Lower leg skin (tissue), 4 donors: ENCODE measurements around the gene GADD45A. TPM values are rescaled to one million over a fixed set of nuclear protein-coding genes. Genes with fewer than 3 reads are reported as not detected.

ENCODE experiments used
- DNase-seq, 2 donors: peaks; one replicate each; pipeline ENCODE4 v3.0.0-alpha.2; 2019; ENCODE audit warnings: low spot score in 2 of 2
- H3K4me3 ChIP-seq: fragments of 200-600 bp; sonication (generic); 2 replicates; pipeline ENCODE4 v1.5.1; 2017; ENCODE audit warnings: mild to moderate bottlenecking, low read depth; ENCODE audit not compliant: poor library complexity, severe bottlenecking
- POLR2A ChIP-seq, 2 donors: fragments of 450-650 bp; IDR thresholded peaks; one replicate each; pipeline ENCODE4 v1.6.1; 2016 to 2017; ENCODE audit warnings: antibody characterized with exemption in 2 of 2, mild to moderate bottlenecking in 1 of 2, moderate library complexity in 1 of 2
- WGBS, 2 donors: methylation state at CpG; one replicate each; pipeline ENCODE4 v1.1.5; 2018; 5-methylcytosine and 5-hydroxymethylcytosine counted together
- intact Hi-C: fragments of 100-400 bp; cut with DNase I; formaldehyde crosslinking; loops from one replicate; pipeline ENCODE4 v1.15.0; 2023; ENCODE audit warnings: low total_unique reads
- total RNA-seq, 4 donors: library from RNA; depleted of rRNA; stranded (reverse); fragments of >200 nt; gene quantifications; one replicate each; pipeline ENCODE4 v1.1.0, GENCODE V29; 2016
- TF ChIP-seq, protein P1 (sequence below), 3 donors: fragments of 450-650 bp; IDR thresholded peaks; one replicate each; pipeline ENCODE4 v1.5.1; 2016; ENCODE audit warnings: antibody characterized with exemption in 3 of 3, mild to moderate bottlenecking in 3 of 3, moderate library complexity in 2 of 3

GADD45A gene
- total RNA-seq, 4 donors from 2014 or later: 25.2 to 44.4 (median 29.0) TPM

DNA sequence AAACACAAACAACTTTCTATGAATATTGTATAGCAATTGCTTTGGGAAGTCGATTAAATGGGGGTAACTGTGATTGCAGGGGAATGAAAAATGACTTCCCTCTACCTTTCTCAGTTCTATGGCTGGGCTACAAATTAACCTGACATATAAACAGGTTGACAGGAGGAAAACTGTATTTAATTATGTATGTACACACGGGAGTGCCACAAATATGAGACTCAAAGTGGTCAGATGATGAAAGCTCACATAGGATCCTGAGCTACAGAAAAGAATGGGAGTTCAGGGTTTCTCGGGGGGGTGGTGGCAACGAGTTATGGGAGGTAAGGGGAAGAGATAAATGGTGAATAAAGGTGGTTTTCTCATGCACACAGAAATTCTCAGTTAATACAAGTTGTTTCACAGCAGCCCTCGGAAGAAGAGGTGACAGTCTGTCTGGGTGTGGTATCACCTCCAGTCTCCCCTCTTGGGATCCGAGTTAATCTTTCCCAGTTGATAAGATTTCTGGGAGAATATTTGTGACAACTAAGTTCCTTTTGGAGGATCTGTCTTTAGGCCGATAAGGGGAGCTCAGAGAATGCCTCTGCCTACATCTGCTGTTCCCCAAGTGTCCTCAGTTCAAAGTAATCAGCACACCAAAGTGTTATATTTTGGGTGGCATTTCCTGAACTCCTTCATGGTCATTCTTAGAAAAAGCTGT lies 26.3 kb downstream of the GADD45A start:
- DNase-seq: no peak
- no peak overlapping the region for H3K4me3 ChIP-seq
- TF ChIP-seq POLR2A (IDR thresholded peaks at IDR 0.05): no peak
- TF ChIP-seq, protein P1, sequence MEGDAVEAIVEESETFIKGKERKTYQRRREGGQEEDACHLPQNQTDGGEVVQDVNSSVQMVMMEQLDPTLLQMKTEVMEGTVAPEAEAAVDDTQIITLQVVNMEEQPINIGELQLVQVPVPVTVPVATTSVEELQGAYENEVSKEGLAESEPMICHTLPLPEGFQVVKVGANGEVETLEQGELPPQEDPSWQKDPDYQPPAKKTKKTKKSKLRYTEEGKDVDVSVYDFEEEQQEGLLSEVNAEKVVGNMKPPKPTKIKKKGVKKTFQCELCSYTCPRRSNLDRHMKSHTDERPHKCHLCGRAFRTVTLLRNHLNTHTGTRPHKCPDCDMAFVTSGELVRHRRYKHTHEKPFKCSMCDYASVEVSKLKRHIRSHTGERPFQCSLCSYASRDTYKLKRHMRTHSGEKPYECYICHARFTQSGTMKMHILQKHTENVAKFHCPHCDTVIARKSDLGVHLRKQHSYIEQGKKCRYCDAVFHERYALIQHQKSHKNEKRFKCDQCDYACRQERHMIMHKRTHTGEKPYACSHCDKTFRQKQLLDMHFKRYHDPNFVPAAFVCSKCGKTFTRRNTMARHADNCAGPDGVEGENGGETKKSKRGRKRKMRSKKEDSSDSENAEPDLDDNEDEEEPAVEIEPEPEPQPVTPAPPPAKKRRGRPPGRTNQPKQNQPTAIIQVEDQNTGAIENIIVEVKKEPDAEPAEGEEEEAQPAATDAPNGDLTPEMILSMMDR (IDR thresholded peaks at IDR 0.05): no peak
- WGBS, 2 donors: 76 to 83% methylated on average over 7 of the region's 7 CpGs
- intact Hi-C loops: no loop called here

GRCh38 chr1:67711855-67712212 lies 26.8 kb downstream of the GADD45A start:
- TF ChIP-seq, protein P1 (IDR thresholded peaks at IDR 0.05): no peak
- no peak for TF ChIP-seq POLR2A (IDR thresholded peaks at IDR 0.05)
- intact Hi-C loops: no loop called here
- no peak for DNase-seq
- H3K4me3 ChIP-seq: no peak overlapping the region
- 50 to 63% methylated on average over 2 of the region's 2 CpGs for WGBS, 2 donors

DNA sequence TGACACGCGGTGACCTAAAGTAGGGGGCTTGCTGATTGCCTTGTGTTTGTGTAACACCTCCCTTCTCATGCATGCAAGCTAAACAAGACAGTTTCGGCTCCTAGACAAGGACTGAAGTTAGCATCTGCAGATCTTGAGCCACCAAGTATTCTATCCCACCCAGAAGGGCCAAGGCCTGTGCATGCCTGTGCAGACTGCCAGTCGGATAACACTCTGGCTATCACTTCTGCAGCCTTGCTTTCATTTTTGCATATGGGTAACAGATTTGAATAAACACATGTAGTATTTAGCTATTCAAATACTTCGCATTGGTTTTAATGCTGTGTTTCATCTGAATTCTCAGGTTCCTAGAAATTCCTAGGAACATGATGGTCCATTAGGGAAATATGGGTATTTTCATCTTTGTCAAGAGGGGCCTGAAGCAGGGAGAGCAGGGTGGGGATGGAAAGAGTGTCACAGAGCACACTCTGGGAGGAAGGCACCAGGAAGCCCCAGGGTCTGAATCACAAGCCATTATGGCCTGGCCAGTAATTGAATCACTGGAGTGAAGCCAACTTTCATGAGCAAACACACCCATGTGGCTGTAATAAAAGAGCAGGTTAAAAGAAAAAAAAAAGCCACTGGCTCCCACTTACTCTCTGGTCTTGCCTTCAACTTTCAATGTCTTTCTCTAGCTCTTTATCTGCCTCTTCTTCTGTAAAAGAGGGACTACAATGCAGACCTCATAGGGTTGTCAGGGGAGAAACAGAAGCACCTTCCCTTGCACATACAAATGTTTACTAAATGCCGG lies 28.3 kb downstream of the GADD45A start:
- TF ChIP-seq, protein P1 (IDR thresholded peaks at IDR 0.05): no peak
- DNase-seq: no peak
- intact Hi-C loops: no loop called here
- 61 to 66% methylated on average over 6 of the region's 6 CpGs for WGBS, 2 donors
- H3K4me3 ChIP-seq: no peak overlapping the region

- no peak for TF ChIP-seq POLR2A (IDR thresholded peaks at IDR 0.05)
- TF ChIP-seq, protein P1 (IDR thresholded peaks at IDR 0.05): no peak
- intact Hi-C loops: no loop called here
- no peak overlapping the region for H3K4me3 ChIP-seq
- DNase-seq: no peak
- WGBS, 2 donors: 94 to 98% methylated on average over 2 of the region's 2 CpGs
Observed at GRCh38 chr1:67715819-67716218, 30.8 kb downstream of the GADD45A start.

- intact Hi-C loops: no loop called here
- H3K4me3 ChIP-seq: no peak overlapping the region
- TF ChIP-seq, protein P1 (IDR thresholded peaks at IDR 0.05): no peak
- TF ChIP-seq POLR2A (IDR thresholded peaks at IDR 0.05): no peak
- peak in 1 of 2 donors; percentile 62 for DNase-seq
- WGBS, 2 donors: 43 to 61% methylated on average over 4 of the region's 4 CpGs
Observed at GRCh38 chr1:67716800-67717199, 31.8 kb downstream of the GADD45A start.
